Stimulated activated CD8-positive, alpha-beta memory T cell treated with anti-CD3 and anti-CD28 coated beads, Interleukin-15, amount 100 ng/mL, for 48 hours (primary cell): Measurements from ENCODE around the gene ZCCHC7.
"Not testable (repeated sequence)": the region's sequence is repeated elsewhere in the genome, so short reads cannot be mapped to it uniquely, and the experiment has no call there.

Source experiments
- DNase-seq, 2 donors: peaks; one replicate each; pipeline ENCODE4 v3.0.0-alpha.2; 2020; ENCODE audit warnings: low read depth in 2 of 2

Gene ZCCHC7

DNA sequence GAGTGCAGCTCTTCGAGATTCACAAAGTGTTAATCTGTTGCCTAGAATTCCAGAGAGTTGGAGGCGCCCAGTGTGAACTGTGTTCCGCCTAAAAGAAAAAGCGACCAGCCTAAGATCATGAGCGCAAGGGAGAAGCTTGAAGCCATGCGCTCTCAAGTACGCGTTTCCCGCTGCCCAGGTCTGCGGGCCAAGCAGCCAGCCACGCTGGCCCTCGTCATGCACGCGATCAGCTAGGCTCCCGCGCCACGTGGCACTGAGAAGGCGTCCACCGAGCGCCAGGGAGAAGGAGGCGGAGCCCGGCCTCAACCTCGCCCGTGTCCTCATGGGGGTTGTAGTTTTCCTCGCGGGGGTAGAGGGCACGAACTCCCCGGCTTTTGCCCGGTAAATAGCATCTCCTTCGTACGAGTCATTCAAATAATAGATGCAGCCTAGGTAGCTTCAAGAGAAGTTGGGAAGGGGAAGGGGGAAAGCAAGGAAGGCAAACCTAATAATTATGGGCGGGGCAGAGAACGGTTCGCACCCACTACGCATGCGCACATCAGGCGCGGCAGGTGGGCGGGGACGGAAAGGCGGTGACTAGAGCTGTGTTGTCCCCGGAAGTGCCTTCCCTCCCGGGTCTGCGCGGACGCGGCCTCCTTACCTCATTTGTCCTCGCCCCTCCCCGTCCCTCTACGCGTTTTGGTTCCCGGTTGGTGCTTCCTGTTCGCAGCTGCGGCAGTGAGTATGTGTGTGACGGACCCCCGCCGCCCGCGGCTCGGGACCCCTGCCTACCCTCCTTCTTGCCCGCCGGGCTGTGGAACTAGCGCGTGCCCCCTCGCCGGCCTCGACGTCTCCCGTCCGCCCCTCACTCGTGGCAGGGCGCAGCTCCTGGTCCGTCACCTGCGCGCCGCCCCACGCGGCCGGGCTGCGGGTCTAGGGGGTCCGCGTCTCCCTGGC, at the start of gene ZCCHC7:
Gene ZCCHC7, plus strand, starts transcription at position 668 of the 936 bp plus-strand sequence.
- peak; percentile 92 to 94 for DNase-seq

DNA sequence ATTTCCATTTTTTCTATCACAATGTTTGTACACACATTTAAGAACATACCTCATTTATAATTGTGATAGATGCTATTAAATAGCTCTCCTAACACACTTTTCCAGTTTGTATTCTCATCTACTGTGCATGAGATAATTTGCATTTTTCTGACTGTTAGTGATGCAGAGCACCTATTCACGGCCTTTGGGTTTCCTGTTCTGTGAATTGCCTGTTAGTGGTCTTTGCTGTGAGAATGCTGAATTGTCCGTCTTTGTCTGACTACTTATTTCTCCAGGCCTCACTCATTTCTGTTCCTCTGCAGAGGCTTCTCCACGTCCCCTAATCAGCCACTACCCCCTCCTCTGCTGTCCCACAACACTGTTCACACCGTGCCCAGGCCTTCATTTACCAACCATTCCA, 45.6 kb upstream of the ZCCHC7 start:
- not testable (repeated sequence) for DNase-seq

DNA sequence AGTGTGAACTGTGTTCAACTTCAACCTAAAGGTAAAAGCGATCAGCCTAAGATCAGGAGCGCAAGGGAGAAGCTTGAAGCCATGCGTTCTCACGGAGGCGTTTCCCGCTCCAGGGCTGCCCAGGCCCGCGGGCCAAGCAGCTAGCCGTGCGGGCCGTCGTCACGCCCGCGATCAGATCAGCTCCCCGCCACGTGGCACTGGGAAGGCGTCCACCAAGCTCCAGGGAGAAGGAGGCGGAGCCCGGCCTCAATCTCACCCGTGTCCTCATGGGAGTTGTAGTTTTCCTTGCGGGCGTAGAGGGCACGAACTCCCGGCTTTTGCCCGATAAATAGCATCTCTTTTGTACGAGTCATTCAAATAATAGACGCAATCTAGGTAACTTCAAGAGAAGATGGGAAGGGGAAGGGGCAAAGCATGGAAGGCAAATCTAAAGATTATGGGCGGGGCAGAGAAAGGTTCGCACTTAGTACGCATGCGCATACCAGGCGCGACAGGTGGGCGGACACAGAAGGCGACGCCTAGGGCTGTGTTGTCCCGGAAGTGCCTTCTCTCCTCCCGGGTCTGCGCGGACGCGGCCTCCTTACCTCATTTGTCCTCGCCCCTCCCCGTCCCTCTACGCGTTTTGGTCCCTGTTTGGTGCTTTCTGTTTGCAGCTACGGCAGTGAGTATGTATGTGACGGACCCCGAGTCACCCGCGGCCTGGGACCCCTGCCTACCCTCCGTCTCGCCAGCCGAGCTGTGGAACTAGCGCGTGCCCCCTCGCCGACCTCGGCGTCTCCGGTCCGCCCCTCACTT, 40.8 kb upstream of the ZCCHC7 start:
- DNase-seq, result peak; percentile 84 to 89

DNA sequence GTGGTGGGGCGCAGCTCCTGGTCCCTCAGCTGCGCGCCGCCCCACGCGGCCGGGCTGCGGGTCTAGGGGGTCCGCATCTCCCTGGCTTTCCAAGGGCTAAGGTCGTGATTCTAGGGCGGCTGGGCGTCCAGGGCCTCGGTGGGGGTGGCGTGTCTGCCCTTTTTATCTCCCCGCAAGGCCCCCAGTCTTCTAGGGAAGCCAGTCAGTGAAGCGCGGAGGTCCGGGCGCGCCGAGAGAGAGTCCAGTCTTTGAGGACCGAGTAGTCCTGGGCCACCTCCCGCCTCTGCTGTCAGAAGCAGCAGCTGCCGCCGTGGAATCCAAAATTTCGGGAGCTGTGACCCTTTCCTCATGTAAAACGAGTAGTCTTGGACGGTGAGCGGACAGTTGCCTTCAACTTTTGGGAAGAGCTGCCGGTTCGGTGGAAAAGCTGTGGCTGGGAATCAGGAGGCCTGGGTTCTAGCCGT, 40.2 kb upstream of the ZCCHC7 start:
- not testable (repeated sequence) for DNase-seq

DNA sequence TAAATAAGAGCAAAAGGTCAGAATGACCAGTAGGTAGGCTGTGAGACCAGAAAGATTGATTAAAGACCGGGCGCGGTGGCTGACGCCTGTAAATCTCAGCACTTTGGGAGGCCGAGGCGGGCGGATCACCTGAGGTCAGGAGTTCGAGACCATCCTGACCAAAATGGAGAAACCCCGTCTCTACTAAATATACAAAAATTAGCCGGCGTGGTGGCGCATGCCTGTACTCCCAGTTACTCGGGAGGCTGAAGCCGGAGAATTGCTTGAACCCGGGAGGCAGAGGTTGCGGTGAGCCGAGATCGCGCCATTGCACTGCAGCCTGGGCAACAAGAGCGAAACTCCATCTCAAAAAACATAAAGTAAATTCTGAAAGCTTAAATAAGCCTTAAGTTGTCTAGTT, 38.9 kb upstream of the ZCCHC7 start:
- not testable (repeated sequence) for DNase-seq

DNA sequence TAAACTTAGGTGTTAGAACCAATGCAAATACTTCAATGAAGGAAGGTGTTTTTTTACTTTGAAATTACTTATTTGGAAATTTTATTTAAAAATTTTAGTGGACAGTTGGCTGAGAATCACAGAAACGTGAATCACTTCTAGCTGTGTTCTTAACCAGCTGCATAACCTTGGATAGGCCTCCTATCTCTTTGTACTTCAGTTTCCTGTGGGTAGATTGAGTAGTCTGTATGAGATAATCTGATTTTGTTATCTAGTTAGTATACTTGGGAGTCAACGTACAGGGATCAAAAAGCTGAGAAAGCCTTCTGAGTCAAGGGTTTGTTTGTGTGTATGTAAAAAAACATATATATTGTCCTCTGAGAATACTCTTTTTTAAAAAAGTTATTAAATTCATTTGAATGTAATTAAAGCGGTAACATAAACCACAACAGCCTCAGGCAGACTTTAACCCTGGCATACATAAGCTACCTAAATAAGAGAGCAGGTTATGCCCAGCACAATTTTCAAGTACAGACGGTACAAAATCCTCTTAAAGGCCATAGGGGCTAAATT, 38.1 kb upstream of the ZCCHC7 start:
- no peak for DNase-seq

DNA sequence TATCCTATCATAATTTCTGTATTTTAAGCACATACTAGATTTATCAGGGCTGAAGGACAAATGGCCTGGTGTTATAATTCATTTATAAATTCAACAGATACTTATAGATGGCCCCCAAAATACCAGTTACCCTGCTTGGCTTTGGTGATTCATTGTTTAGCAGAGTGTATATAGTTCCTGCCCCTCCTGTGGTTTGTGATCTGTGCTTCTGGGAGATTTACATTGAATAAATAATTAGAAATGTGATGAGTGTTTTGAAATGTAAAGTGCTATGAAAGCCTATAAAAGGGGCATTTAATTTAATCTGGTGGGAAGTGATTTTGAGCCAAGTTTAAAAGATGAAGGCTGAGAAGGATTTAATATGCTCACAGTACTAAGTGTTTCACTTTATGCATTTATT, 36.7 kb upstream of the ZCCHC7 start:
- no peak for DNase-seq

DNA sequence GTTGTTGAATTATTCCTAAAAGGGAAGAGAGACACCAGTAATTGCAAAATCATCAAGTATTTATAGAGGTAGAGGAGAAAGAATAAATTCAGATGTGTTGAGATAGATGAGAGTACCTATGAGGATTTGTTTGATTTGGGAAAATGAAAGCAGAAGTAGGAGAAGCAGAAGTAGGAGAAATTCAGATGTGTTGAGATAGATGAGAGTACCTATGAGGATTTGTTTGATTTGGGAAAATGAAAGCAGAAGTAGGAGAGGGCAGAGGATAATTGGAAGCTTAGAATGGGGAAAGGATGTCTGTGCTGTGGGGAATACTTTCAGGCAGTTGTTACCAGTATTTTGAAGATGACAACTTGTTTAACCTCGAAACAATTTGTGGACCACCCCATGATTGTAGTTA, 35.1 kb upstream of the ZCCHC7 start:
- no peak for DNase-seq

DNA sequence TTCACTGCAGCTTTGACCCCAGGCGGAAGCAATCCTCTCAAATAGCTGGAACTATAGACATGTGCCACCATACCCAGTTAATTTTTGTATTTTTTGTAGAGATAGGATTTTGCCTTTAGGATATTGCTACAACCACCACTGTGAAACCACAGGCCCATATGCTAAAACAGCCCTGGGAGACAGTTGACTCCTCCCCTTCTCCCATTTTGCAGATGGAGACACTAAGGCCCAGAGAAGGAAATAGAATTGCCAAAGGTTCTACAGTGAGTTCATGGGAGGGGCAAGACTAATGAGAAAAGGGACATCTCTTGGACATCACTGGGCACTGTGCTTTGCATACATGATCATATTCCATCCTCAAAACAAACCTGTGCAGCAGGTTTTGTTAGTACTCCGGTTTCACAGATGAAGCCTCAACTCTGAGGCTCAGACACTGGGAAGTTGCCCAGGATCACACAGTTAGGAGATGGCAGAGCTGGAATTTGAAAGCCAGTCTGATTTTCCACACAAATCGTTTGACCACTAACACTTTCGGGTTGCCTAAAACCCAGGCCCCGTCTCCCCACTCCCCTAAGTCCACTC, 27.6 kb upstream of the ZCCHC7 start:
- not testable (repeated sequence) for DNase-seq

DNA sequence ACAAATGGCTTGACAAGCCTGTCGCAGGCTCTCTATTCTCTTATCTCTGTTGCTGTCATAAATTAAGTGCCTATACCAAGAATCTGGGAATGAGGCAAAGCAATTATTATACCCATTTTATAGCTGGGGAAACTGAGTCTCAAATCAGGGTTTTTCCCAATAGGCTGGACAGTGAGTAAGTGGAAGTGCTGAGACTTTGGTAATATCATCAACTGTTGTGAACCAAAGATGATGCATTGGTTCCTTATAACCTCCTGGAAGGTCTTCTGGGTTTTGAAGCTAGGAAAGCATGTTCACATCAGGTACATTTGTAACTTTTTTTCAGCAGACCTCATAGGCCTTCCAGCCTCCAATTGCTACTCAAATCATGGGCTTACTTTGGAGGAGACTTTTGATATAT, 25.6 kb upstream of the ZCCHC7 start:
- no peak for DNase-seq

DNA sequence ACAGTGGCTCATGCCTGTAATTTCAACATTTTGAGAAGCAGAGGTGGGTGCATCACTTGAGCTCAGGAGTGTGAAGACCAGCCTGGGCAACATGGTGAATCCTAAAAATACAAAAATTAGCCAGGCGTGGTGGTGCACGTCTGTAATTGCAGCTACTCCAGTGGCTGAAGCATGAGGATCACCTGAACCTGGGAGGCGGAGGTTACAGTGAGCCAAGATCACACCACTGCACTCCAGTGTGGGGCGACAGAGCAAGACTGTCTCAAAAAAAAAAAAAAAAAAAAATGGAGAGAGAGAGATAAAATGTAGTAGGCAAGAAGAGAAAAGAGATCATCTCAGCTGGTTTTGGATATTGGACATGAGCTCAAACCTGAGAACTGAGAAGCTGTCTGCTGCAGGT, 23.7 kb upstream of the ZCCHC7 start:
- DNase-seq, result no peak

DNA sequence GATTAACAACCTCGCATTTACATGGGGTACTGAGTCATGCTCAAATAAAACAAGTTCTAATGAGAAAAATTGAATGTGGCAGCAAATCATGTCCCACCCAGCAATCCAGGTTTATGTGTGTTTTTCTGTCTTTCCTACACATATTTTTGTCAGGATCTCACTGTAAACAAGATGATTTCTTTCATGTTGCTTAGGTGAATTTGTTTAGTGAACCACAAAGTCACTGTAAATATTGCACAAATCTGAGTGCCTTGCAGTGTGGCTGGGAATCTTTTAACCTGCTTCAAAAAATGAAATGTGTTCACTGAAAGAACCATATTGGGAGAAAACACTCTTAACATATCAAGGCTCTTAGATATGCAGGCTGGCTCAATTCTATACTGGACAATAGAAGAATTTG, 23.1 kb upstream of the ZCCHC7 start:
- no peak for DNase-seq

DNA sequence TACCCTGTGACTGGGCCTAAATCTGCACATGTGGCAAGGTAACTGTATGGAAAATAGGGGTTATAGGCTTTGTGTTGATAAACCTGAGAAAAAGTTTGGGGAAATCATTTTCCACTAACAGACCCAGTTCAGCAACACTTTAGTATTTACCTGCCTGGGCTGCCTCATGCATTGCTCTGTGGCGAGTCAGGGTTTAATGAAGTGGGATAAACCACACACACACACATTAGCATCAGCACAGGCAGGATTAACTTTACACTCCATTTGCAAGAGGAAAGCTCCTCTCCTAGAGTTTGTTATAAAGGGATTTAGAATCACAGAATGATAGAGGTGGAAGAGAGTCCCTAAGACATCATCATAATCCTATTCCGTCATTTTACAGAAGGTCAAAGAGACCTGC, 20.0 kb upstream of the ZCCHC7 start:
- no peak for DNase-seq

DNA sequence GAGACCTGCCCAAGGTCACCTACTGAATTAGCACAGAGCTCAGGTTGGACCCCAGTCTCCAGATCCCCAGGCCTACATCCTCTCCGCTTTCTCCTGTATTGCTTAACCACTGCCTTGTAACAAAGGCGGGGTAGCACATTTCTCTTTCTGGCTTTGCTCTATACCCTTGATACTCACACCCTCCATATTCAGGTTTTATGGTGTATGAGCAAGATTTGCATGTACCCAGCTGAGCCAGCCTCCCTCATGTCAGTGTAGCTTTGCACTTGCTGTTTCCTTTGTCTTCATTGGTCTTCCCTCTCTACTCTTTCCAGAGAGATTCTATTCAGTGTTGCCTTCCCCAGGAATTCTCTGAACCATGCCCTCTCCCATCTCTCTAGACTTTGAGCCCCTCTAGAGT, 19.6 kb upstream of the ZCCHC7 start:
- no peak for DNase-seq

DNA sequence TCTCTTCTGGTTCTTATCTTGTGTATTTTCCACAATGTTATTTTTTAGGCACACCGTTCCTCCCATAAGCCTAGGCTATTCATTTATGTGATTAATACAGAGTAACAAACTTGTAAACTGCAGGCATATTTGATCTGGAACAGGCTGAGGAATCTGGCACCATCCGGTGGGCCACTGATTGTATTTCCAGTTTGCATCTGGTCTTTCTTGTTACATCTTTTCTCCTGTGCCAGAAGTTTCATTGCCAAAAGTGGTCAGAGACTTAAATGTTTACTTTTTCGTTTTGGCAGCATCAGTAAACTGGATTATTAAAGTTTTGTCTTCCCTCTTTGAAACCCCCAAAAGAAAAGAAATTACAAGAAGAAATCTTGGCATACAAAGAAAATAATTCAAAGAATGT, 17.9 kb upstream of the ZCCHC7 start:
- DNase-seq, result no peak

DNA sequence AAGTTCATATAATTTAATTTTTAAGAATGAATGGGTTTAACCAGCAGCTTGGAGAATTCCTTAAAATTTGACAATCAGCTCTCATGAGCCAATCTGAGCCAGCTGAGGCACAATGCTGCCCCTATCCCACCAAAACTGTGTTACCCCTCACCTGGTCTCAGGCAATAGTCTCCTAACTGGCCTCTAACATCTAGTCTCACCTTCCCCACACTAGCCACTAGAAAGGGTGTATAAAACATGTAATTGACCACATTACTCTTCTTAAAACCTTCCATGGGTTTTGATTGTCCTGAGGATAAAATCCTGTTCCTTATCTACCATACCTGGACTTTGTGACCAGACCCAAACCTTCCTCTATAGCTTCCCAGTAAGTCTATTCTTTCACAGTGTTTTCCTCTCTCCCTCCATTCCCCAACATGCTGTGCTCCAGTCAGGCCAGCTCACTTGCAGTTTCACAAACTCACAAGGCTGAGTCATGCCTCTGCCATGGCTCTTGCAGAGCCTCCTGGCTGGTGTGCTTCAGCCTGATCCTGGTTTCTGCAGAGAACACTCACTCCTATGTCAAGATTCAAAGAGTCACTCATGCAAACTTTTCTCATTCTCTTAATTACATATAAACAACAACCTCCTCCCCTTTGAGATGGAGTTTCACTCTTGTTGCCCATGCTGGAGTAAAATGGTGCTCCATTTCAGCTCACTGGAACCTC, 16.0 kb upstream of the ZCCHC7 start:
- DNase-seq, result no peak

DNA sequence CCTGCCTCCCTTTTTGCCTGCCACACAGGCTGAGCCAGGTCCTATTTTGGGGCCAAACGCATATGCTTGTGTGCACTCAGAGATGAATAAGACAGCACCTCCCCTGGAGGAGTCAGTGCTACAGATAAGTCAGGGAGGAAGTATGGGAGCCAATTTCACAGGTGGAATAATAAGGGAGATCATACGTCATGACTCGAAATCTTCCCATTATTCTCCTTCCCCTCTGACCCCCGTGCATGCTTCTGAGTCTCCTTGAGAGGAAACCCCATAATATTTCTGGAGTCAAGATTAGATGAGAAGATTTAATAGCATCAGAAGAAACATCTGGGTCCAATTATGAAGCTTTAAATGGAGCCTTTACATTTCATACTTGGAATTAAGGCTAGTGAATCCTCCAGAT, 15.1 kb upstream of the ZCCHC7 start:
- no peak for DNase-seq

DNA sequence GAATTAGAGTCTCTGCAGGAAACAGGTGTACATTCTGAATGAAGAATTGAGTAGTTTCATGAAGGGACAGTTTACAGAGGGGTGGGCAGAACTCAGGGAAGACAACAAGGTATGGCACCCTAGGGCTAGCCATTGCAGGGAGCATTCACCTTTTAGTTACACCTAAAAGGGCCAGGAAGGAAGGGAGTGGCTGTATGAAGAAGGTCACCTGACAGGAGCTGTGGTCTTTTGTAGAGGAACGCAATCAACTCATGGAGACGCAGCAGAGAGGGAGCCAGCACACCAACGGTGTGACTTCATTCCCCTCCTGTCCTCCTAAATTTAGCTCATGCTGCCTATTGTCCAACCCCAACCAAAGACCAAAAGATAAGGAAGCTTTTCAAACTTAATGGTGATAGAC, 12.7 kb upstream of the ZCCHC7 start:
- no peak for DNase-seq

DNA sequence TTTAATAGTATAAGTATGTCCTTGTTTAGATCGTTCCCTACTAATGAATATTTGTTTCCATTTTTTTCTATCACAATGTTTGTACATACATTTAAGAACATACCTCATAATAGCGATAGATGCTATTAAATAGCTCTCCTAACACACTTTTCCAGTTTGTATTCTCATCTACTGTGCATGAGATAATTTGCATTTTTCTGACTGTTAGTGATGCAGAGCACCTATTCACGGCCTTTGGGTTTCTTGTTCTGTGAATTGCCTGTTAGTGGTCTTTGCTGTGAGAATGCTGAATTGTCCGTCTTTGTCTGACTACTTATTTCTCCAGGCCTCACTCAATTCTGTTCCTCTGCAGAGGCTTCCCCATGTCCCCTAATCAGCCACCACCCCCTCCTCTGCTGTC, 5.9 kb upstream of the ZCCHC7 start:
- DNase-seq, result not testable (repeated sequence)

DNA sequence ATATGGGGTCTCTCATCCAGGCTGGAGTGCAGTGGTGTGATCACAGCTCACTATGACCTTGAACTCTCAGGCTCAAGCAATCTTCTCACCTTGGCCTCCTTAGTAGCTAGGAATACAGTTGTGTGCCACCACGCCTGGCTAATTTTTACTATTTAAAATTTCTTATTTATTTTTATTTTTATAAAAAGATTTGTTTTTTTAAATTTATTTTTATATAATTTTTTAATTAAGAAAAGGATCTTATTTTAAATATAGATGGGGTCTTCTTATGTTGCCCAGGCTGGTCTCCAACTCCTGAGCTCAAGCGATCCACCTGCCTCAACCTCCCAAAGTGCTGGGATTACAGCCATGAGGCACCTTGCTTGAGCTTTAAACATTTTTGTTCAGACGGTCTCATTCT, 2.4 kb upstream of the ZCCHC7 start:
- DNase-seq, result no peak

DNA sequence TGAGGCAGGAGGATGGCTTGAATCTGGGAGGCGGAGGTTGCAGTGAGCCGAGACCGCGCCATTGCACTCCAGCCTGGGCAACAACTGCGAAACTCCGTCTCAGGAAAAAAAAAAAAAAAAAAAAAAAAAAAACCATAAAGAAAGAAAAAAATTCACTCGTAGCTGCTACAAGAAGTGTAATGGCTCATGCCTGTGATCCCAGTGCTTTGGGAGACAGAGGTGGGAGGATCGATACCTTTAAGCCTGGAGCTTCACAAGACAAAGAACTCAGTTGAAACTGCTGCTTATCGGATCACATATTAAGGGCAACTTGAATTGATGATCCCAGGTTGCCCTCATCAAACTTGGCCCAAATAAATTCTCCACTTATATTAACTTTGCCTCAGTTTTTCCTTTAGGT, 1.0 kb upstream of the ZCCHC7 start:
- no peak for DNase-seq
